Osteocyte (in vitro differentiated cells): ENCODE data around the gene PCSK9. TPM values are rescaled to one million over a fixed set of nuclear protein-coding genes. Genes with fewer than 3 reads are reported as not detected.

Source experiments
- total RNA-seq: library from RNA; stranded (reverse); gene quantifications from 2 replicates; pipeline ENCODE4 v1.2.1, GENCODE V29; 2021

PCSK9 gene
- total RNA-seq, 1 donor from 2014 or later, result 2.2 TPM

Other genes starting within 250 kb of the PCSK9 start
- gene TTC22, start 238.2 kb upstream of the PCSK9 start, total RNA-seq, result not detected in 2 replicates
- gene DHCR24, start 152.4 kb upstream of the PCSK9 start, total RNA-seq, result 76.1 and 87.2 TPM in 2 replicates
- not detected in 2 replicates for gene TMEM61, start 58.9 kb upstream of the PCSK9 start, total RNA-seq
- gene BSND, start 40.6 kb upstream of the PCSK9 start, total RNA-seq, result not detected in 2 replicates
- gene USP24, start 175.8 kb downstream of the PCSK9 start, total RNA-seq, result 32.1 and 37.5 TPM in 2 replicates